Measurements from ENCODE around the gene KCNC1.

Gene KCNC1

GRCh38 chr11:17813391-17814059, 78.9 kb downstream of the KCNC1 start:
- no peak for DNase-seq (ENCODE audit: extremely low read depth in 1 of 2, low read depth in 1 of 2)

- DNase-seq (ENCODE audit: extremely low read depth in 1 of 2, low read depth in 1 of 2) = no peak
Observed at GRCh38 chr11:17814546-17814945, 80.0 kb downstream of the KCNC1 start.

GRCh38 chr11:17816232-17816931, 81.8 kb downstream of the KCNC1 start:
- DNase-seq (ENCODE audit: extremely low read depth in 1 of 2, low read depth in 1 of 2) = no peak

- no peak for DNase-seq (ENCODE audit: extremely low read depth in 1 of 2, low read depth in 1 of 2)
Observed at GRCh38 chr11:17821648-17822400, 87.2 kb downstream of the KCNC1 start.

- no peak for DNase-seq (ENCODE audit: extremely low read depth in 1 of 2, low read depth in 1 of 2)
Observed at GRCh38 chr11:17822401-17822781, 87.8 kb downstream of the KCNC1 start.

GRCh38 chr11:17827006-17827405, 92.4 kb downstream of the KCNC1 start:
- DNase-seq (ENCODE audit: extremely low read depth in 1 of 2, low read depth in 1 of 2) = no peak

GRCh38 chr11:17828311-17828751, 93.8 kb downstream of the KCNC1 start:
- DNase-seq (ENCODE audit: extremely low read depth in 1 of 2, low read depth in 1 of 2) = no peak

- DNase-seq (ENCODE audit: extremely low read depth in 1 of 2, low read depth in 1 of 2) = no peak
Observed at GRCh38 chr11:17831228-17831627, 96.6 kb downstream of the KCNC1 start.

GRCh38 chr11:17831883-17832282, 97.3 kb downstream of the KCNC1 start:
- no peak for DNase-seq (ENCODE audit: extremely low read depth in 1 of 2, low read depth in 1 of 2)
